Germinal center (tissue), 1 donor: ENCODE results near the gene SHROOM3.
A peak's percentile ranks its signal among the peaks of the same experiment; 100 is the strongest.

Source experiments
- DNase-seq: peaks from one replicate; pipeline ENCODE4 v3.0.0; 2012; ENCODE audit warnings: mixed read lengths, low spot score

Gene SHROOM3

GRCh38 chr4:76752861-76753501 is 318.0 kb downstream of the SHROOM3 start:
- no peak for DNase-seq

- no peak for DNase-seq
Measured at GRCh38 chr4:76753814-76754213, 318.8 kb downstream of the SHROOM3 start.

GRCh38 chr4:76754439-76754838 is 319.4 kb downstream of the SHROOM3 start:
- no peak for DNase-seq

GRCh38 chr4:76755756-76756155 is 320.7 kb downstream of the SHROOM3 start:
- DNase-seq = no peak

DNA sequence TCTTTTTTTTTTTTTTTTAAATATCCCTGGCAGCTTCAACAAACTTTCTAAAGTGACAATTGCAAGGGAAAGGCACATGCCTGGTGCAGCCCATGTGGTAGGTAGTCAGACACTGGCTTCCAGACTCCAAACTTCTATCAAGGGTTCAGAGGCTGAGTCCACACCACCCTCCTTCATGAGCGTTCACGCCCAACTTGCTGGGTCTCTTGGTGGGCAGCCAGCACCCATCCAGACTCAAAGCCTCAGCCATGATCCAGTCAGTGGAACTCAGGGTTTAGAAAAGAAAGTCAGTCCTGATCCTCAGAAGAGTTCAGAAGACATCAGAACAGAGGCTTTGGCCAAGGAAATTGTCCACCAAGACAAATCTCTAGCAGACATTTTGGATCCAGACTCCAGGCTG is 321.4 kb downstream of the SHROOM3 start:
- DNase-seq = no peak

GRCh38 chr4:76757418-76757939 is 322.4 kb downstream of the SHROOM3 start:
- no peak for DNase-seq

DNA sequence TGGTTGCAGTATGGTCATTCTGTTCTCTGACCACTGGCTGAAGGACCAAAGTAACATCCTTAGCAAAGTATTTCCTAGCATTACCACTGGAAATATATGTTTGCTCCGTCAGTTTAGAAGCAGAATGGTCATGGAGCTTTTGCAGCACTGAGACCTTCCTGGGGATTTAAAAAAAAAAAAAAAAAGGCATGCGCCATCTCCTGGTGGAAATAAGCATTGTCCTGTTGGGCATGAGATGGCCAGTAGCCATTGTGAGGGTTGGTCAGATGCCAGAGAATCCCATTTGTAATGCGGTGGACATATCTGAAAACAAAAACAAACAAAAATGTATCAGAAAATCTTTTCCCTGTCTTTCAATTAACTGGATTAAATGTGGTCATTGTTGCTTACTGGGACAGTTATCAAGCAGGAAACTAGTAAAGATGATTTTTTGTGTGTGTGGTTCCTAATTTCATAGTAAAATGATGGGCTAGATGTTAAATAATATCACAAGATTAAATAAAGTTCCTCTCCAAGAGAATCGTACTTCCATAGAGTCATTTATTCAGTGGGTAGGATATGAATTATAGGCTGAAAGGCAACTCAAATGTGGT is 323.4 kb downstream of the SHROOM3 start:
- DNase-seq = peak; percentile 28

- DNase-seq = no peak
Measured at GRCh38 chr4:76758996-76759395, 324.0 kb downstream of the SHROOM3 start.

GRCh38 chr4:76760193-76760592 is 325.2 kb downstream of the SHROOM3 start:
- DNase-seq = no peak

GRCh38 chr4:76762137-76763130 is 327.4 kb downstream of the SHROOM3 start:
- no peak for DNase-seq

DNA sequence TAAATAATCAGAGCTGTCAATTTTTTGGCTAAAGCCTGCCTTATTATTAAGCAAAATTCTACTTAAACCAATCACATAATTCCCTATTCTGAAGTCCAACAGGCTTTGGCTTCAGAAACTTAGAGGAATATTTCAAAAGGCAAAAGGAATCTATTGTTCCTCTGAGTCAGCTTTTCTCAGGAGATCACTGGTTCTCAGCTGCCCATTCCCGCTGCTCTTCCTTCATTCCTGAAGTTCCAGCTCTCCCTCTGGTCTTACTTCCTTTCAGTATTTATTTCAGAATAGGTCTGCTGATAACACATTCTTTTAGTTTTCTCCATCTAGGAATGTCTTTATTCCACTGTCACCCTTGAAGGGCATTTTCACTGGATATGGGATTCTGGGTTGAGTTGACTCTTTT is 329.2 kb downstream of the SHROOM3 start:
- no peak for DNase-seq

DNA sequence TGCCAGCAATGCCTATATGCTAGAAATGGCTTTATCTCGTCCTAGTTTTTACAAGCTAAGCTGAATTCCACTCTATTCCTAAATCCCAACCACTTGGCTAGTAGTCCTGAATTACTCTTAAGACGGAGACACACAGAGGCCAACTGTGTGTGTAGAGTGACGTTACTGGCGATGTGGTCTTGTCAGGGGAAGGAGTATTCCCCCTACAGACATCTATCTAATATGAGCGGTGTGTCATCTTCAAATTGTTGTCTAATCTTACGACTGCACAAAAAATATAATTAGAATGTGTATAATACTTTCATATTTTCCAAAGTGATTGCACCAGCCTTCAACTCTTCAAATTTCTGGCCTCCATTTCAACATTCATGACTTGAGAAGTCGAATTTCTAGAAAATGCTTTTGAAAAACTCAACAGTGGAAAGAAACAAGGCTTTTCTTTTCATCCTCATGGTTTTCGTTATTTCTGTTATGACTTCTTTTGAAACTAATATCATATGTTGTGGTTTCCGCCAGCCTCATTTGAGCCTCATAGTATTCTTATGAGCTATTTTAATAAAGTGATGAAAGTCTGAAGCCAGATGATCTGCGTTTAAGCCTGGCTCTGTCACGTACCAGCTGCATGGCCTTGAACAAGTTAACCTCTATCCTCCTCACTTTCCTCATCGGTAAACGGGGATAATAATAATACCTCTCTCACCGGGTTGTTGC is 330.6 kb downstream of the SHROOM3 start:
- DNase-seq = no peak

DNA sequence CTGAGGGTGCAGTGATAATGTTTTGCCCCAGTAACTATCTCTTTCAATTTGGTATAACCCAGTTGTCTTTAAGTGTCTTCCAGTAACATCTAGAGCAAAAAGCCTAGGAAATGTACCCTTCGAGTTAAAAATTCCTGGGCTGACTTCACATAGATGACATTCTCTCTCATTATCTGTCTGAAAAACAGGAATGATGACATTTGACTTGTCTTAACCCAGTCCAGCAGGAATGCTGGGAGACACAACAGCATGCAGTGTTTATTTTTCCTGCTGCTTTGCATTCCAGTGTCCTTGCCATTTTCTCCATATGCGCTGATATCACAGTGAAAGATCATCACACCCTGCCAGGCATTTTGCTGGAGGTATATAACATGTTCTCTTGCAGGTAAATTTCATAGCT is 333.0 kb downstream of the SHROOM3 start:
- no peak for DNase-seq

- DNase-seq = no peak
Measured at GRCh38 chr4:76772498-76773106, 337.6 kb downstream of the SHROOM3 start.

DNA sequence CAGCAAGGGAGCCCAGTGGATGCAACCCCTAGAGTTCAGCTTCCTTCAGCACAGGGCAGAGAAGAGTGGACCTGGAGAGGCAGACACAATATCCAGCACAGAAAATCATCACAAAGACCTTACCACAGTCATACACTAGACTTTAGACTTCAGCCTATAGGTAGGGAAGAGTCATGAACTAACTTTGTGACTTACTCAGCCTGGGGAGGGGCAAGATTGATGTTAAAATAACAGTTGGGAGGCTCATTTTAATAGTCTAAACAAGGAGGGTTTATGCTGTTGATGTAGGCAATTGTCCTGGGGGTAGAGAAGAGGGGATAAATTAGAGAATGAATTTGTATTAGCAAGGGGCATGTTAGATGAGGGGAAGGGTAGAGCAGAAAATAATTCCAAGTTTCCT is 338.7 kb downstream of the SHROOM3 start:
- DNase-seq = no peak

DNA sequence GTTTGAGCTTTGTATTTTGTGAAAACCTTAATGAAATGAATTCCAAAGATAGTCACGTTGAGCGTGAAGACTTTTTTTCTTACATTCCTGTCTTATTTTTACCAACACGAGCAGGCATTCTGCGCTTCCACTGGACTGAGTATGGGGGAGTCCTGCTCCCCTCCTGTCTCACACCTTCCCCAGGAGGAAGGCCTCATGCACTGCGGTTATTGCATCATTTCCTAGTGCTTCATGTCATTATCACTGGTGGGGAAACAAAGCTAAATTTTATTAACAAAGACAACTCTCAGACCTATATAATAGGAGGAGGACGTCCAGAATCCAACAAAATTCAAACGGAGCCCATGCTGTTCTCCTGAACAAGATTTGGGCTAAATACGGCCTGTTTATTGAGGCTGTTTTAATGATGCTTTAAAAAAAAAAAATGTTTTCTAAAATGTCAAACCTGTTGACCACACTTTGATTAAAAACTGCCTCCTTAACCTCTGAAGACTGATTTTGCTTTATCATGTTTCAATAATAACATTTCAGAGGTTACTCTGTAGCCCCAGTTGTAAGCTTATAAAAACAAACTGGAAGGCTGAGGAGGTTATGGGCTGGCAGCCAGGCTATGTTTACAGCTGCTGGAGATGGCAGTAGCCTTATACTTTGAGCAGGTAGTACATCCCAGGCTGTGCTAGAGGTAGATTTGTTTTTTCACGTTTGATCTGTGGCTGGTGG is 344.9 kb downstream of the SHROOM3 start:
- DNase-seq = no peak

DNA sequence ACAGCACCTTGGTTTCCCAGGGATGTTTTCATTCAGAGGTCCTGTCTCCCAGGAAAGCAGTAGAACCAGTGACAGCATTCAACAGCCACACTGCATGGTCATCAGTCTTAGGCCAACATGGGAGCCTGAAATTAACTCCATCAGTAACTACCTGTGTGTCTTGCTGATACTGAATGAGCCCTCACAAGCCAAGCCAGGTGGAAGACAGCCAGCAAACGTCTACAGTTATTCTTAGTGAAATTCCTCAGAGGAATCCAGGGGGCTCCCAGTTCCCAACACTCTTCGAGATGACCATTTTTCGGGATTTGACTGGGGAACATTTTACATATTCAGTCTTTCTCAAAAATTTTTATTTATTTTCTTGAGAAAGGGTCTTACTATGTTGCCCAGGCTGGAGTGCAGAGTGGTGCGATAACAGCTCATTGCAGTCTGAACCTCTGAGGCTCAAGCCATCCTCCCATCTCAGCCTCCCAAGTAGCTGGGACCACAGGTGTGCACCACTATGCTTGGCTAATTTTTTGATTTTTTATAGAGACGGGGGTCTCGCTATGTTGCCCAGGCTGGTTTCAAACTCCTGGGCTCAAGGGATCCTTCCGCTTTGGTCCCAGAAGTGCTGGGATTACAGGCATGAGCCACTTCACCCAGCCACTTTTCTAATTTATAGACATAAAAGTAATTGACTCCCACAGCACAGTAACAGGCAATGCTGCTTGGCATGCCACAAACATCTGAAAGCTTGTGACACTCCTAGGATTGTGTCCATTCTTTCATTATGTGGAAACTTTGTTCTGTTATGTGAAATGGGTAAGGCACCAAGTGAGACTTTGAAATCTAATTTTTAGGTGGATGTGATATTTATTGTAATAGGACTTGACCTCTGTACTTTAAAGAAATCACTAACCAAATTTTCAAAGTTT is 346.0 kb downstream of the SHROOM3 start:
- no peak for DNase-seq

DNA sequence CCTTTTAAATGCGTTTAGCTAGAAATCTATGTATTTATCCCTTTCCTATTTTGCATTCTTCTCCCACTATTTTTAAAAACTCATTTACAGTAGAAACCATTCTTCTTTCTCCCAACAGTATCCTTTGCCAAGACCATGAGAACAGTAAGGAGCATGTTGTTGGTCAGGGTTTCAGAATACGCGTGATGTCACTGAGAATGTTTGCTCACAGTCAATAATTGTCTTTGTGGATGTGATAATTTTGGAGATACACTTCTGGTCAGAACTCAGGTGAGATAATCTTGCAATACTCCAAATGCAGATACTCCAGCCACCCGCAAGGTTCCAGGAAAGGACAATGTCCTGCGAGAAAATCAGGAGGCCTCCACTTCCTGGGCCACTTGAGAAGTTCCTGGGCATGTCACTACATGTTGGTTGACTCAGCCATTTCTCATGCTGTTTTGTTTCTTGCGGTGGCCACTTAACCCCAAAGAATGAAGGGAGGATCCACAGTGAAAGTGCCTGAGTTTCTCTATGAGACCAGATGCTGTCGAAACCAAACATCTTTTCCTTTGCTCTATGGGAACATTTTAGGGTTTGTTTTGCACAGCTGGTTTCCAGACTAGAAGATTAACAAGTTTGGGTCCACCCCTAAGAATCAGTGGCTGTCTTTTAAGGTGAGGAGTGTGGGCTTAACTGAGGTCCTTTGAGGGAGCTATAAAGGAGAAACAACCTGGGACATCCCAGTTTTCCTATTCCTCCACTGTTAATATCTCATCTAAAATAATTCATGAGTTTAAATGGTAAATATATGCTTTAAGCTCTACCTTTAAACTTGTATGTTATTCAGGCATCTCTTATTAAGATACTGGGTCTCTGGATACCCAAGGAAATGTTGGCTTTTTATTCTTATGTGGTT is 346.9 kb downstream of the SHROOM3 start:
- no peak for DNase-seq

DNA sequence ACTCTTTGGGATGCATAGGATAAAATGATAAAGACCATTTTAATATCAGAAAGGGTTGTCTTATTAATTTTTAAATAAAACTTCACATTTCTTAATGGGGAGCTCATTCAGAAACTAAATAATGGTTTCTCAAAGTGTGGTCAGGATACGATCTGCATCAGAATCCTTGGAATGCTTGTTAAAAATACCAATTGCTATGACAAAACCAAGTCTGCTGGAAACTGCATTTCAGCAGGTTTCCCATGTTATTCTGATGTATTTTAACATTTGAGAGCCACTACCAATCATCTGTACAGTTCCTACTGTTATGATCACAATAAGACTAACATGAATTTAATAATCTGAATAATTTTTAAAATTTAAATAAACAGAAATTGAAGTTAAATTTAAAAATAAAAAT is 347.8 kb downstream of the SHROOM3 start:
- no peak for DNase-seq
